Activated T-cell treated with anti-CD3 and anti-CD28 coated beads, Interleukin-2, amount 50 U/mL, for 48 hours (primary cell): Measurements from ENCODE around the gene WNT9A.

Source experiments
- DNase-seq, 2 experiments: peaks; one replicate each; pipeline ENCODE4 v3.0.0-alpha.2; 2020

The WNT9A gene

DNA sequence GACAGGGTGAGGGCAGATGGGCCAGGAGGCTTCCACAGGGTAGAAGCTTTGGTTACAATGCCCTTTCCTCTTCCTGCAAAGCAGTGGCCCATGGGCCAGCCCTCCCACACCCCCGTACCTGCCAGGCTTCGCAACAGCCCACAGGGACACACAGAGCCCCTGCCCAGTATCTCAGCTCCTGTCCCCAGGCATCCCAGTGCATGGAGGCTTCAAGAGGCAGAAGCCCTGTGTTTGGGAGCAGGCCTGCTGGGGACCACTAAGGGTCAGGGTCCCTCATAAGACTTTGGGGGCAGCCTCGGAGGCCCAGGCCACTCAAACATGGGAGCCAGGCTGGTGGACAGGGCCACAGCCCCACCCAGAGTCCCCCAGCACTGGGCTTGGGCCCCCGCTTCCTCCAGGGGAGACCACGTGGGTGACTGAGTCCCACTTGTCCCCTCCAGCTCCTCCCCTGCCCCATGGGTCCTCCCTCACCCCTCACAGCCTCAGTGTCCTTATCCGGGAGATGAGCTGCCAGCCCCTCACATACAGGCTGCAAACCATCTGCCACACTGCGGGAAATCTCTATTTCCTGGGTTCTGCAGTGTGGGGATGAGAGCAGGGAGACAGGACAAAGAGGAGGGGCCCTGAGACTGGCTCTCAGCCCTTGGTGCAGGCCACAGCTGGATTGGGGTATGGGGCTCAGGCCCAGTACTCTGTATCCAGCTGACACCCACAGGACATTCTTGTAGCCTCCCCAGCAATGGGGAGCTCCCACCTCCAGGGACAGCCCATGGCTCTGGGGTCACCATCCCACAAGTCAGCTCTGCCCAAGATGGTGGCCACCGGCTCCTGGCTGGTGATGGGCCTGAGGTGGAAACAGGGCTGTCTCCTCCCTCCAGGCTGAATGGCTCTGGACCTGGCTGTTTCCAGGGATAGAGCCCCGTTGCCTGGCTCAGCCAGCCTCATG is 50.7 kb downstream of the WNT9A start:
- DNase-seq, result peak; percentile 12 to 13

DNA sequence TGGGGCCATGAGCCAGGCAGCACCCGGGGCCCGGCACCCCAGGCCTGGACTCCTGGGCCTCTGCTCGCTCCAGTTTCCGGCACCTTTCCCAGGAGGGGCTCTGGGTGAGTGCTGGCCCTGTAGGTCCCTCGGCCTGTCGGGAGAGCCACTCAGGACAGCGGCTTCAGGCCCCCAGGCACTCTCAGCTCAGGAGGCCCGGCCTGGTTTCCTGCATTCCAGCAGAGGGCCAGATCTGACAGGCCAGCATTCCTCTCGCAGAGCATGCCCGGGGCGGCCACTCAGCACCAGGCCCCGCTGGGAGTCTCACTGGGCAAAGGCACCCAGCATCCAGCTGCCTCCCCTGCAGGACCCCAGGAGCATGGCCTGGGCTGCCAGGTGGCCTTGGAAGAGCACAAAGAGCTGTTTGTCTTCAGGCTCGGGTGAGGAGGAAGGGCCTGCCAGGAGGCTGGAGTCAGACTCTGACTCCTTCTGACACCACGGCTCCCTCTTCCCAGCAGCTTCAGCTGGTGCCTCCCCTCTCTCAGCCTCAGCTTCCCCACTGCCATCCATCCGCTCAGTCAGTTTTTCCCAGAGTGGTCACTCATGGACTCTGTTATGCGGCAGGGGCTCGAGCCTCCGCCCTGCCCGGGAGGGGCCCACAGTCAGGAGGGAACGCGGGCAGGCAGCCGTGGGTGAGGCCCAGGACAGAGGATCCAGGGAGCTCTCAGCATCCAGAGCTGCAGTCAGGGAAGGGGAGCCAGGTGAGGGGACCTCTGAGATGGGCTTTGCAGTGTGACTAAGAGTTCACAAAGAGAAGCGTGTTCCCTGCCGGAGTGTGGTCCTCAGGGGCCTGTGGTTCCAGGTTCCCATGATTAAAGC is 51.7 kb downstream of the WNT9A start:
- peak; percentile 10 to 12 for DNase-seq

DNA sequence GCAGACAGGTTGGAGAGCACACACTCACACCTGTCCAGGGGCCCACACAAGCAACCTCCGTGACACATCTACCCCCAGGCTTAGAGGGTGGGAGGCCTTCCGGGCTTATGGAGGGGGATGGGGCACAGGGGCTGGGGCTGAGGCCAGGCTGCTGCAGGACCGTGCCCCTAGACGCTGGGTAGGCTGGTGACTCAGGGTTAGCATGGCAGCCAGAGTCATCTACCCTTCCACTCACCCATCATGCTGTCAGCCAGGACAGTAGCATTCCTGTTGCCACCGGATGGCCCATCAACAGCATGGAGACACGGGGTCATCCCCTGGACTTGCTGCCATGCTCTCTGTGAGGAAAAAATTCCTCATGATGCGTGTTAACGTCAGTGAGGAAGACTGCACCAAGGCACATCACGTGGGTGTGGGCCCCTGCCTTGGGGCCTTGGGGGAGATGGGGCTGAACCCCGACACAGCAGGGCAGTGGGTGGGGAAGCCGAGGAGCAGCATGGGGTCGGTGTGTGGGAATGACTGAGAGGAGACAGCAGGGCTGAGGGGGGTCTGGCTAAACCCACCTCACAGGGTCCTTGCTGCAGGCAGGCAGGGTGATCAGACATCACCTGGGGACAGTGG is 52.8 kb downstream of the WNT9A start:
- DNase-seq, result peak; percentile 7 to 13

DNA sequence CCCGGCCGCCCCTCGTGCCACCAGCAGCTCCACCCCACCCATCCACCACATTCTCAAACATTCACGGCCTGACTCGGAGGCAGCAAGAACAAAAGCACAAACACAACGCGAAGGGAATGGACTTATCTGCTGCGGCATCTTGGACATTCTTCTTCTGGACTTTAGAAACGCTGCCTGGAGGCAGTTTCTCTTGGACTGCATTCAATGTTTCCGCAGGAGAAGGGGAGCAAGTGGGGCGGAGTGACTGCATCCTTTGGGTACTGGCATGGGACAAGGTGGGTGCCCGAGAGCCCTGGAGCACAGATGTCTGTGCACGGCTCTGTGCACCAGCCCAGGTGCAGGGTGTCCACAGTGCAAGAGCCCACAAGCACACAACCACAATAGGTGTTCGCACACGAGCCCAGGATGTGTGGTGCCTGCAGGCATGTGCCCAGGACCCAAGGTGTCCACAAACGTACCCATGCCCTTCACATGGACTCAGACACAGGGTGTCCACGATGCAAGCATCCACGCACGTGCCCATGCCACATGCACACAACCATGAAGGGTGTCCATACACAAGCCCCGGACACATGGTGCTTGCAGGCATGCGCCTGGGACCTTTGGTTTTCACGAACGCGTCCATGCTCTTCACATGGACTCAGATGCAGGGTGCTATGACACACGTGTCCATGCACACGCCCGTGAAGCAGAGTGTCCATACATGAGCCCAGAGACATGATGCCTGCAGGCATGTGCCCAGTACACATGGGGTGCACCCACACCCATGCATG is 53.6 kb downstream of the WNT9A start:
- peak; percentile 9 to 11 for DNase-seq

DNA sequence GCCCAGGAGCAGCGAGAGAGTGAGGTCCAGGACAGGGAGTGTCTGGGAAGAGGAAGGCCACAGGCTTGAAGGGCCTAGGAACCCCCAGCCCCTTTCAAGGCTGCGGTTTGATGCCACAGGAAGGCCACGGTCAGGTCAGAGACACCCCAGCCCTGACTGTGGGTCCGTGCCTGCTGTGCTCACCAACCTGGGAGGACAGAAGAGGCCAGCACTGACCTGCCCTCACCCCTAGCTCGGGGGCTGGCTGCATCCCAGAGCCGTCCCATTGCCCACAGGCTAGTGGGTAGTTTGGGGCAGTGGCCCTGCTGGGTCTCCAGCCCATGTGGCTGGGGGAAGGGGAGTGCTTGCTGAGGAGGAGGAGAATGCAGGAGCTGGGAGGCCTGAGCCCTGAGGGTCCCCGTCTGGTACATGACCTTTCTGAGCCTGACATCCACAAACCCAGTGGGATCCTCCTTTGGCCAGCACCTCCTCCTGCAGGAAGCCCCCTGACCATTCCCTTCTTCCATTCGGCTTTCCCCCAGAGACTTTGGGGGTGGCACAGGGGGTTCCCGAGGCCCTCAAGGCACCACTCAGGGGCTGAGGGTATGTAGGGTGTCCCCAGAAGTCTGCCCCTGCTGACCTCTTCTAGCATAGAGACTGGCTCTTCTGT is 54.3 kb downstream of the WNT9A start:
- peak in 1 of 2 experiments; percentile 14 for DNase-seq

DNA sequence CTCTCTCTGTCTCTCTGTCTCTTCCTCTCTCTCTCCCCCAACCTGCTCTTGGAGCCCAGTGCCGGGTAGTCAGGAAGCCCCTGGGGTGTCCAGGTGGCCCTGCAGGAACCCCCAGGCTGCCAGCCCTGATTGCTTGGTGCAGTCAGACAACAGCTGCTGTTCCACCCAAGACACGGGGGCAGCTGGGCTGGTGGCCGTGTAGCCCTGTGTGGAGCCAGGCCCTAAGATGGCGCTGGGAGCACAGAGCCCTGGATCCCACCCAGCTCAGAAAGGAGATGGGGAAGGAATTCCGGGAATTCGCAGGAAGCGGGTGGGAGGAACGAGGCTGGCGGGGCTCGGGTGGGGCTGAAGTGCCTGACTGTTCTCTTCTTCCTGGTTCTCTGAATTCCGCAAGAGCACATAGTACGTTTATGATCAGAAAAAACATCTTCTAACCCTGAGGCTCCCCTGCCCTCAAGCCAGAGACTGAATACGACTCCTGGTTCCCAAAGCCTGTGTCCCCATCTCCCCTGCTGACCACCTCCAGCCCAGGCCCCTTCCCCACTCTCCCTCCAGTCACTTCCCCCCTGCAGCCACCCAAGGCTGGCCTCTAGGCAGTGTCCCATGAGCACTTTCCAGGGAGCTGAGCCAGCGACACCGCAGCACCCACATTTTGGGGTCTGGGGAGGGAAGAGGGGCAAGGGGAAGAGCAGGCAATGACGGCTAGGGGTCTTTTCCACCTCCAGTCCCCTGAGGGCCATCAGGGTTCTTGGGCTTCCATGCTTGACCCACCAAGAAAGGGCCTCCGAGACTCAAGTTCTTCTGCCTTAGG is 55.0 kb downstream of the WNT9A start:
- DNase-seq, result peak in 1 of 2 experiments; percentile 15

DNA sequence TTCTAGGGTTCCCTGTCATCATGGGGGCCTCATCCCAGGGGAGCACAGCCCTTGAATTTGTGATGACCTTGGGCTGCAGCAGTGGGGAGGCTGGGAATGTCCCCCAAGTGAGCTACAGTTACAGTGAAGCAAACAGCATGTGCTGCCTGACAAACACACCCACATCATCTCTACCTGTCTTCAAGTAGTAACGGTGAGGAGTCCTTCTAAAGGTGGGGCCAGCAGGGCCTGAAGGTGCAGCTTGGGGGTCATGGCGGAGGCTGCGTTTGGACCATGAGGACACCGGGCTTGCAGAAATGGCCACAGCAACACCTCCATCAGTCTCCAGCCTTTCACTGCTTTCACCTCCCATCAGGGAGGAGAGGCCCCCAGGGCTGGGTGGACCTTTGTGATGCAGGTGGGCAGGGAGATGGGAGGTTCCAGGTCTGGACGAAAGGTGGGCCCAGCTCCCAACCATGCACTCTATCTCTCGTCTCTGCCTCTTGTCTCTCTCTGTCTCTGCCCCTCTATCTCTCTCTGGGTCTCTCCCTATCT is 55.7 kb downstream of the WNT9A start:
- peak; percentile 9 to 11 for DNase-seq

DNA sequence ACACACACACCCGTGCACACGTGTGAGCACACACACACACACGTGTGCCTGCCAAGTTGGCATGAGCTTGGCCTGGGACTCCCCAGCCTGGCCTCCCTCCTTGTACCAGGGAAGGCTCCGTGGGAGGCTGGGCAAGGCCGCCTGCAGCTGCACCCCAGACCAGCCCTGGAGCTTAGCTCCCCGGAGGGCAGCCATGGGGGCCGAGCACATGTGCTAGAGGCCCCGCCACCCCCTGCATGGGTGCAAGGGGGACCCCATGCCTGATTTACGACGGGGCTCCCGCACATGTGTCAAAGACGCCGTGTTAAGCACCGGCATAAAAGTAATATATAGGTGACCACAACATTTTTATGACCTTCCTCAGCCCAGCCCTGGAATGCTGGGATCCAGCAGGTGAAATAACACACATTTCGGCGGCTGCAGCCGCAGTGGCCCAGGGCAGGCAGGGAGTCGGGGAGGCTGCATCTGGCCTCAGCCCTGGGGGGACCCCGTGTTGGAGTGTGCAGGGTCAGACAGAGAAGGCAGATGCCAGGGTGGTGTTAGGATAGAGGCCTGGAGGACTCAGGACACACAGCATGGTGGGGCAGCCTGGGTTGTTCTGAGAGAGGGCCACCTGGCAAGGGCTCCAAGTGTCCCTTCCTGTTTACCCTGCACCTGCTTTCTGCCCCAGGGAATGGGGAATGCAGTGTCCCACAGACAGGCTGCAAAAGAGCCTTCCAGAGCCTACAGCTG is 56.3 kb downstream of the WNT9A start:
- DNase-seq, result peak in 1 of 2 experiments; percentile 7

DNA sequence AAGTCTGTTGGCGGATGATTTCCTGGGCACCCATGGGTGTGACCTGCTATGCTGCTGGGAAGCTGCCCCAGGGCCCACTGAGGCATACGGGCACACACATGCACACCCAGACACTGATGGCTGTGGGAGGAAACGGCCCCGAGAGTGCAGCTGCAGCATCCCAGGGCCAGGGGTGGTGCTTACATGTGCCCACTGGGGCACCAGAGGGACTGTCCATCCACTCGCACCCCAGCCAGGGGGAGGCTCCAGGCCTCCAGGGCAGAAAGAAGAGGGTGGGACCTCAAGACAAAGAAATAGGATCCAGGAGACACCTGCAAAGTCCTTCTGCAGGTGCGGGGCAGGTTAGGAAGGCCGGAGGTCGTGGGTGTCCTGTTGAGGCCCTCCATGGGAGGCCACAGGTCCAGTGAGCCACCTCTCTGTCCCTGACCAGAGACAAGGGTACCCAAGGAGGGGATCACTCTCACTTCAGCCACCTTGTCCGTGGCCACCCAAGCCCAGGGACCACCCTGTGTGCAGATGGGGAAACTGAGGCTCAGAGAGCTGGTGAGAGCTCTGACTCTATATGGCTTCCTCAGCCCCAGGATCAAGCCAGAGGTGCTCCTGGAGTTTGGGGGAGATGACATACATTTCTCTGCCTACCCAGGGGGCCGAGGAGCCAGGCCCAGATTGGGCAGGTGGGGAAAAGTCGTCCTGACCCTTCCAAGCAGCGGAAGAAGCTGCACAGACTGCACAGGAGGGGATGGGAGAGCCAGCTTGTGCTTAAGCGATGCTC is 57.1 kb downstream of the WNT9A start:
- DNase-seq, result peak; percentile 12 to 16

DNA sequence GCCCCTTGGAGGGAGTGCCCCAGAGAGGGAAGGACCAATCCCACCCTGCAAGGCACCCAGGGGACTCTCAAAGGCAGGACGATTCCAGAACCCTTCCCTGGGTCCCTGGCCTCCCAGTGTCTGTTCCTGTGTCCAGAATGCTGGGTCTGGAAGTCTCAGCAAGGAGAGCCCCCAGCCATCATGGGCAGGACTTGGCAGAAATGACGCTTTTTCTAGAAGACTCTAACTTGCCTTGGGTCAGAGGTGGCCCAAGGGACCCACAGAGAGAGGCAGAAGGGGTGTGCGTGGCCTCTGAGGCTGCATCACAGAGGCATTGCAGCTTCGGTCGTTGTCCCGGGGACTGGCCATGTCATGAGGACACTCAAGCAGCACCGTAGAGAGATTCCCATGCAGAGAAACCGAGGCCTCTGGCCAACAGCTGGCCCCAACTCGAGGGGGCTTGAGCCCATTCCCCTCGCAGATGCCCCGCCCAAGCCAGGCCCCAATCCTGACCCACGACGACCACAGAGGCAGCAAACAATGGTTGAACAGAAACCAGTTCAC is 57.8 kb downstream of the WNT9A start:
- DNase-seq, result peak in 1 of 2 experiments; percentile 12

DNA sequence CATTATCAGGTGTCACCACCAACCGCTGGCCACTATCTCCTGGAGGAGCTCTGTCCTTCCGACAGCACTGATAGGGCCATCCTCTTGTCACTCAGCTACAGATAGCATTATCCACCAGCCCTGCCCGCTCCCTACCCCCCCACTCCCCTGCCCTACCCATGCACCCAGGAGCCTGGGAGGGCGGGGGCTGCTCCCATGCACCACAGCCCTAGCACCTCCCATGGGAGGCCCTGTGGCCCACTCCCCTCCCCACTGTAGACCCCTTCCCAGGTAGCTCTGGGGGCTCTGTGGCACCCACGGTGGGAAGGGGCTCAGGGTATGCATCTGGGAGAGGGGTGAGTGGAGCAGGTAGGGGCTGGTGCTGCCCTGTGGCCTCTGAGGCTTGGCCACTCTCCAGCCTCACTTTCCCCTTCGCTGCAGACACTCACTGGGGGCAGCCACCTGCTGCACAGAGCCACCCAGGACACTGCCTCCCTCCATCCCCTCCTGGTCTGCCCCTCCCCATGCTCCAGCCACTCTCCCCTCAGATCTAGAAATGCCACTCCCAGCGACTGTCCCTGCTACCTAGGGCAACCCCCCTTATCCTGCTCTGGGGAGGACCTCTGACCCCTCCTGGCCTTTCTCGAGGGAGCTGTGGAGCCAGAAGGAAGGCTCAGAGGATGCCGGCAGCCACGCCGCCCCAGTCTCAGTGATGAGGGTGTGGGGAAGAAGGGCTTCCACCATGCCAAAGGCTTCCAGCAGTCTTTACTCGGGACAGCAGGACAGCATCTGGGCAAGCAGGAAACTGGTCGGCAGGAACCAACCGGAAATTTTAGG is 58.5 kb downstream of the WNT9A start:
- peak; percentile 12 to 16 for DNase-seq

DNA sequence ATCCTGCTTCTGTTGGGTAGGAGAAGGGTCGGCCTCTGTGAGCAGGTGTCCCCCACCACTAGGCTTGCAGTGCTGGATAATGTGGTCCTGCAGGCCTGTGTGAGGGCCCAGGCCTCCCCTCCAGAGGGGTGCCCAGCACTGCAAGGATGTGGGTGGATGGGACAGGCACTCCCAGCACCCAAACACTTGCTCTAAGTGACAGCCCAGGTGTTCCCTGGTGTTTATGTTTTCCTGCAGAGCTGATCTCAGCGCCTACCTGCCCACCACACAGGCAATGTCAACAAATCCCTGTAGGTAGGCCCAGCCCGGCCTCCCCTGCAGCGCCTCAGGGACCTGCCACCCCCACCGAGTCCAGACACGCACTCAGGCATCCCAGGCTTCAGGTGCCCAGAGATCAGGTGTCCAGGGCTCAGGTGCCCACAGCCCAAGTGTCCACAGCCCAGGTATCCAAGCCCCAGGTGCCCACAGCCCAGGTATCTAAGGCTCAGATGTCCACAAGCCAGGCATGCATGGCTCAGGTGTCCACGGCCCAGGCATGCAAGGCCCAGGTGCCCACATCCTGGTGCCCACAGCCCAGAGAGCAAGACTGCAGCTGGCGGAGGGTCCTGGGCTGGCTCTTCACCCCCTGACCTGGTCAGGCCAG is 59.2 kb downstream of the WNT9A start:
- DNase-seq, result peak in 1 of 2 experiments; percentile 17

DNA sequence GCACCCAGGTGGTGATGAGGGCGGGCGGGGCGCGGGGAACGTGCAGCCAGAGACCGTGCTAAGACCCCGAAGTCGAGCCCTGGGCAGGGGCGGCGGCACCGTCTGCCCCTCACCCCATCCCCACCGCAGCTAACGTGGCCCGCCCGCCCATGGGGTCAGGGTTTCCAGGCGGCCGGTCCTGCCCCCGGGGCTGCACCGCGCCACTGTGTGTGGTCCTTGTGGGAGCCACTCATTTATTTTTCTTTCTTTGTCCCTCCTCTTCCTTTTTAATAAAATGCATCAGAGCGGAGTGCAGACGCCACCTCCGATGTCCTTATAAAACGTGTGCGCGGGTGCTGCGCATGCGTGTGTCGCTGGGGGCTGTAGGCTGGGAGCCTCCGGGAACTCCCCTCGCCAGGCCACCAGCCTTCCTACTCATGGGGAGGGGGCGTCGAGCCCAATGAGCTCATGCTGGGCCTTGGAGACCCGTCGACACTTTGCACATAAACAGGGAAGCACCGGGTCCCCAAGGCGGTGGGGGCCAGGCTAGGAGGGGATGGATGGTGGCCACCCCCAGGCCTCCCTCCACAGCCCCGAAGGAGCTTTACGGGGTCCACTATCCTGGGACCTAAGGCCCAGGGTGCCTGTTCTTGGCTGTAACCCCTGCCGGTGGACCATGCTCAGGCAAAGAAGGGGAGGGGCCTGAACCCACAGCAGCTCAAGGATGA is 59.9 kb downstream of the WNT9A start:
- DNase-seq, result peak; percentile 28 to 29

DNA sequence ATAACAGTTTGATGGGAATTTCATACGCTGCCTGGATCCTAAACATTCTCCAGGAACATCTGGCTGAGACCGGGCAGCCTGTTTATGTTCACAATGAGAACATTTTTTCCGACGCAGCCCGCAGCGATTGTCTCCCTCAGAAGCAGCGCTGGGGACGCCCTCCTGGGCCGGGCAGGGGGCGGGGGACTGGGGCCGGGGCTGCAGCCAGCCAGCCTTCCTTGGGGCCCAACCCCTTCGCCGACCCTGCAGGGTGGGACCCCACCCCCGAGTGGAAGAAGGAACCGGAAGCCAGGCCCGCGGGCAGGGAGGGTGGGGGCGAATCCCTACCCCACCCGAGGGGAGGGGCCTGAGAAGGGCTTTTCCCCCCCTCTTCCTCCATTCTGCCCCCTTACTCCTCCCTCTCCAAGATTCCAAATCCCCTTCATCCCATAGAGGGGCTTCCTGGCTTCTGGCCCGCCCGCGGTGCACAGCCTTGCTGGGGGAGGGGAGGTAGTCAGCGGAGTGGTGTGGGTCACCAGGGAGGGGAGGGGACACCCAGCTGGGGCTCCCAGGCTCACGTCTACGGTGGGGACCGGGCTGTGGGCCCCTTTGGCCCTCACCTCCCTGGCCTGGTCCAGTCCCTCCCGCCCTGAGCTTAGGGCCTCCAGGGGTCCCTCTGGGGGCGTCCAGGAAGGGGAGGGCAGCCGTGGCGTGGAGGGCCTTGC is 60.6 kb downstream of the WNT9A start:
- DNase-seq, result peak; percentile 35 to 37

DNA sequence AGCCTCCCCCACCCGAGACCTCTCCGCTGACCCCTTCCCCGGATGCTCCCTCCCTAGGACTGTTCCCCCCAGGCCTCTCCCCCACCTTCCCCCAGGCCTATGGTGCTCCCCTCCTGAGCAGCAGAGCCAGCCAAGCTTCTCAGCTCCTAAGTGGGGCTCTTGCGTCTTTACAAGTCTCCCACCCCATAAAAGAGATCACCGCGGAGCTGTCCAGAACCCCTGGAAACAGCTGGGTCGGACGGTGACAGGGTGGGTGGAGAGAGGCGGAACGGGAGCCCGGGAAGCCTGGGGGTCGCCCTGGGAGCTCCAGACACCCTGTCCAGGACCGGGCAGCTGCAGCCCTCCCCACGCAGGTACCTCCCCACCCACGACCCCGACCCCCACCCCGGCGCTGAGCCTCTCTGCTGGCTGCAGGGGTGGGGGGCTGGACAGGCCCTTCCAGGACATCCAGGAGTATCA is 61.2 kb downstream of the WNT9A start:
- peak; percentile 15 to 19 for DNase-seq
